Uterus (tissue), 2 donors: ENCODE measurements around the gene ID1.

ENCODE experiments used
- CTCF ChIP-seq, 4 experiments: fragments of 200-600 bp in 2 of 4; fragments of 450-650 bp in 2 of 4; sonication (generic) in 2 of 4; IDR thresholded peaks; one replicate each; pipeline ENCODE4 v1.5.1; 2016 to 2019; ENCODE audit warnings: antibody characterized with exemption in 4 of 4, mild to moderate bottlenecking in 2 of 4, moderate library complexity in 1 of 4
- POLR2A ChIP-seq, 2 donors: fragments of 450-650 bp; IDR thresholded peaks; one replicate each; pipeline ENCODE4 v1.6.1; 2016; ENCODE audit warnings: antibody characterized with exemption in 2 of 2, mild to moderate bottlenecking in 1 of 2, moderate library complexity in 1 of 2

DNA sequence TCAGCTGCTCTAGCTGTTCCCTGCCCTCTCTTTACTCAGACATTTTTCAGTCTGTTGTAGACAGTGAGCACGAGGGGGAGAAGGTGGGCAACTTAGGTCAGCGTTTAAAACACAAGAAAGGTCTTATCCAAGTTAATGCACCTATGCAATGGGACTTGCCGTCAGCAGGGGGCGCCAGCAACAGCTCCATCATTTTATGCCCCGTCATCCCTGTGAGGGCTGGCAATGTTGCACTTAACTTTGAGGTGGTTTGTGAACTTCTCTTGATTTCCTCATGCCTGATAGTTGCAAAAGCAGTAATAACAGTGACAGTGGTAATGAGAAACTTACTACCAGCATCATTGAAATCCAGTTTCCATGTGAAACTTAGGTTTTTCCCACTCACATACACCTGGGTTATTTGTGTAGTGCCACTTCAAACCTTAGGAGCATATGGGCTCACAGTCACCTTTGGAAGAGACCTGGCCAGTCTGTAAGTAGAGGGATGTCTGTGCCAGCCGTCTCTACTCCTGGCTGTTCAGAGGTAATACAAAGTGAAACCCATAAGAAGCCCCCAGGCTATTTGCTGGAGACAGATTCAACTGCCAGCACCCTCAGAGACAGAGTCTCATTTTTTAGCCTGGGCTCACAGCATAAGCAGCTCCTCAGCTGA, 44.9 kb upstream of the ID1 start:
- TF ChIP-seq CTCF (IDR thresholded peaks at IDR 0.05) (peak; percentile 66 to 76 (median 70)), POLR2A (IDR thresholded peaks at IDR 0.05) (no peak)
